ENCODE results near the gene FAM180A.

DNA sequence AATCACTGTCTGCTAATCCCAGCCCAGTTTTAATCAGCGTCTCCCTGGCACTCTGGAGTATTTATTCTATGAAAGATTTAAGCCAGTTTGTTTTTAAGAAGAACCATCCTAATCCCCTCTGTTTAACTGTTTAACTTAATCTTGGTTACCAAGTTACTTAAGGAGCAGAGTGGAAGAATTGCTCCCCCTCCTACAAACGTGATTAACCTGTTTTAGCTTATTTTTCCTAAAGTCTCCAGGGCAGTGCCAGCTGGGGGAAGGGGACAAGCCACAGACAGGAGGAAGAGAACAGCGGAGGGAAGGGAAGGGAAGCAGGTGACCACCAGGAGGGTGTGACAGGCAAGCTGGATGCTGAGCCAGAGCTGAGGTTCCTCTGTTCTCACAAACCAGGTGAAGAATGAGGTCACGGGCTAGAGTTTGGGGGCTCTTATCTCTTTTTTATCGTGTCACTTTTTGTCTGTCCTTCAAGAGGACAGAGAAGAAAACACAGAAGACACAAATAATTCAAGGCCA lies 22.3 kb downstream of the FAM180A start:
- TF ChIP-seq, protein P1, sequence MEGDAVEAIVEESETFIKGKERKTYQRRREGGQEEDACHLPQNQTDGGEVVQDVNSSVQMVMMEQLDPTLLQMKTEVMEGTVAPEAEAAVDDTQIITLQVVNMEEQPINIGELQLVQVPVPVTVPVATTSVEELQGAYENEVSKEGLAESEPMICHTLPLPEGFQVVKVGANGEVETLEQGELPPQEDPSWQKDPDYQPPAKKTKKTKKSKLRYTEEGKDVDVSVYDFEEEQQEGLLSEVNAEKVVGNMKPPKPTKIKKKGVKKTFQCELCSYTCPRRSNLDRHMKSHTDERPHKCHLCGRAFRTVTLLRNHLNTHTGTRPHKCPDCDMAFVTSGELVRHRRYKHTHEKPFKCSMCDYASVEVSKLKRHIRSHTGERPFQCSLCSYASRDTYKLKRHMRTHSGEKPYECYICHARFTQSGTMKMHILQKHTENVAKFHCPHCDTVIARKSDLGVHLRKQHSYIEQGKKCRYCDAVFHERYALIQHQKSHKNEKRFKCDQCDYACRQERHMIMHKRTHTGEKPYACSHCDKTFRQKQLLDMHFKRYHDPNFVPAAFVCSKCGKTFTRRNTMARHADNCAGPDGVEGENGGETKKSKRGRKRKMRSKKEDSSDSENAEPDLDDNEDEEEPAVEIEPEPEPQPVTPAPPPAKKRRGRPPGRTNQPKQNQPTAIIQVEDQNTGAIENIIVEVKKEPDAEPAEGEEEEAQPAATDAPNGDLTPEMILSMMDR (IDR thresholded peaks at IDR 0.05): no peak
- TF ChIP-seq POLR2AphosphoS5 (IDR thresholded peaks at IDR 0.05) (no peak), POLR2A (IDR thresholded peaks at IDR 0.05) (no peak)
